MM.1S (cell line): ENCODE data around the gene RFC5.

ENCODE experiments used
- DNase-seq: peaks from one replicate; pipeline ENCODE4 v3.0.0-alpha.2; 2015
- H2AFZ ChIP-seq: fragments of 300-600 bp; sonication (generic); 2 replicates; pipeline ENCODE4 v1.6.0; 2016; ENCODE audit warnings: antibody characterized with exemption, low read length
- H3F3A ChIP-seq: fragments of 300-600 bp; sonication (generic); 2 replicates; pipeline ENCODE4 v1.6.1; 2016; ENCODE audit warnings: mild to moderate bottlenecking, antibody characterized with exemption, low read length, moderate library complexity, mixed read lengths; ENCODE audit not compliant: insufficient read depth
- H3K27ac ChIP-seq: fragments of 300-600 bp; sonication (generic); 2 replicates; pipeline ENCODE4 v1.5.1; 2016; ENCODE audit warnings: mild to moderate bottlenecking, low read length
- H3K27me3 ChIP-seq: fragments of 300-600 bp; sonication (generic); replicated peaks from 2 replicates; pipeline ENCODE4 v1.6.0; 2016; ENCODE audit warnings: low read length; ENCODE audit not compliant: insufficient read depth
- H3K36me3 ChIP-seq: fragments of 300-600 bp; sonication (generic); replicated peaks from 2 replicates; pipeline ENCODE4 v1.6.1; 2016; ENCODE audit warnings: mild to moderate bottlenecking, low read length, mixed read lengths; ENCODE audit not compliant: insufficient read depth
- H3K4me1 ChIP-seq: fragments of 300-600 bp; sonication (generic); 2 replicates; pipeline ENCODE4 v1.6.1; 2016; ENCODE audit warnings: low read length, mixed read lengths
- H3K4me2 ChIP-seq: fragments of 300-600 bp; sonication (generic); 2 replicates; pipeline ENCODE4 v1.6.0; 2016; ENCODE audit warnings: low read depth, low read length
- H3K4me3 ChIP-seq: fragments of 300-600 bp; sonication (generic); 2 replicates; pipeline ENCODE4 v1.5.1; 2016; ENCODE audit warnings: low read length, mixed read lengths
- H3K79me2 ChIP-seq: fragments of 300-600 bp; sonication (generic); 2 replicates; pipeline ENCODE4 v1.6.1; 2016; ENCODE audit warnings: mixed run types, low read length, mixed read lengths
- H3K9ac ChIP-seq: fragments of 300-600 bp; sonication (generic); 2 replicates; pipeline ENCODE4 v1.6.1; 2016; ENCODE audit warnings: low read length, mixed read lengths
- H3K9me2 ChIP-seq: fragments of 300-600 bp; sonication (generic); replicated peaks from 2 replicates; pipeline ENCODE4 v1.6.1; 2016; ENCODE audit warnings: mild to moderate bottlenecking, low read length, mixed read lengths; ENCODE audit not compliant: insufficient read depth
- H3K9me3 ChIP-seq: fragments of 300-600 bp; sonication (generic); replicated peaks from 2 replicates; pipeline ENCODE4 v1.6.1; 2016; ENCODE audit warnings: mild to moderate bottlenecking, low read length, mixed read lengths; ENCODE audit not compliant: insufficient read depth
- H4K20me1 ChIP-seq: fragments of 300-600 bp; sonication (generic); 2 replicates; pipeline ENCODE4 v1.6.1; 2016; ENCODE audit warnings: mild to moderate bottlenecking, low read length, moderate library complexity, mixed read lengths; ENCODE audit not compliant: insufficient read depth
- CTCF ChIP-seq: fragments of 300-600 bp; sonication (generic); IDR thresholded peaks from 2 replicates; pipeline ENCODE4 v1.5.1; 2016; ENCODE audit warnings: antibody characterized with exemption, low read length, mixed read lengths
- EZH2 ChIP-seq: fragments of 300-600 bp; sonication (generic); optimal IDR thresholded peaks from 2 replicates; pipeline ENCODE3; 2017; ENCODE audit warnings: low read depth, mild to moderate bottlenecking, antibody characterized with exemption, low read length, mixed read lengths
- EZH2phosphoT487 ChIP-seq: fragments of 300-600 bp; sonication (generic); IDR thresholded peaks from 2 replicates; pipeline ENCODE4 v1.6.1; 2018; ENCODE audit warnings: antibody characterized with exemption, low read length

The RFC5 gene

GRCh38 chr12:117980616-117981015 lies 35.9 kb upstream of the RFC5 start:
- H3K9ac ChIP-seq = no peak overlapping the region
- no peak overlapping the region for H3K27ac ChIP-seq
- no peaks in the 10 kb centered on the region for H3K36me3 ChIP-seq
- no peak for DNase-seq
- no peaks in the 10 kb centered on the region for H3K4me1 ChIP-seq
- TF ChIP-seq EZH2phosphoT487 = no peak
- TF ChIP-seq EZH2 = no peak
- TF ChIP-seq CTCF = no peak
- H3K9me3 ChIP-seq = no peaks in the 10 kb centered on the region
- H4K20me1 ChIP-seq = no peaks in the 10 kb centered on the region
- no peak overlapping the region for H3K4me2 ChIP-seq
- H2AFZ ChIP-seq = no peak overlapping the region
- no peaks in the 10 kb centered on the region for H3K9me2 ChIP-seq
- no peaks in the 10 kb centered on the region for H3F3A ChIP-seq
- H3K79me2 ChIP-seq = no peaks in the 10 kb centered on the region
- H3K4me3 ChIP-seq = no peak overlapping the region
- H3K27me3 ChIP-seq = no peaks in the 10 kb centered on the region

- H3K27ac ChIP-seq = no peak overlapping the region
- H3K9ac ChIP-seq = no peak overlapping the region
- no peak overlapping the region for H3K4me2 ChIP-seq
- H3K9me3 ChIP-seq = no peaks in the 10 kb centered on the region
- H3K4me3 ChIP-seq = no peak overlapping the region
- no peaks in the 10 kb centered on the region for H3K9me2 ChIP-seq
- H3F3A ChIP-seq = no peaks in the 10 kb centered on the region
- no peak for DNase-seq
- H3K4me1 ChIP-seq = no peaks in the 10 kb centered on the region
- H4K20me1 ChIP-seq = no peaks in the 10 kb centered on the region
- no peak overlapping the region for H2AFZ ChIP-seq
- TF ChIP-seq EZH2 (no peak), EZH2phosphoT487 (no peak), CTCF (no peak)
- no peaks in the 10 kb centered on the region for H3K79me2 ChIP-seq
- H3K36me3 ChIP-seq = no peaks in the 10 kb centered on the region
- H3K27me3 ChIP-seq = no peaks in the 10 kb centered on the region
These were observed 35.2 kb upstream of the RFC5 start for GRCh38 chr12:117981267-117981666.

GRCh38 chr12:117985182-117985581 lies 31.3 kb upstream of the RFC5 start:
- H3K27me3 ChIP-seq = no peaks in the 10 kb centered on the region
- H3K4me2 ChIP-seq = no peak overlapping the region
- H2AFZ ChIP-seq = no peak overlapping the region
- H3K36me3 ChIP-seq = no peaks in the 10 kb centered on the region
- H3F3A ChIP-seq = no peaks in the 10 kb centered on the region
- no peaks in the 10 kb centered on the region for H3K79me2 ChIP-seq
- H3K9ac ChIP-seq = no peak overlapping the region
- no peak for DNase-seq
- H3K9me3 ChIP-seq = no peaks in the 10 kb centered on the region
- TF ChIP-seq EZH2phosphoT487 (no peak), CTCF (no peak), EZH2 (no peak)
- H3K4me3 ChIP-seq = no peak overlapping the region
- H3K27ac ChIP-seq = no peak overlapping the region
- H3K4me1 ChIP-seq = no peaks in the 10 kb centered on the region
- no peaks in the 10 kb centered on the region for H4K20me1 ChIP-seq
- H3K9me2 ChIP-seq = no peaks in the 10 kb centered on the region
